ENCODE results near the gene RBM7.
A peak's percentile ranks its signal among the peaks of the same experiment; 100 is the strongest.

The RBM7 gene

GRCh38 chr11:114400216-114400914 lies at the start of gene RBM7, which contains the start of gene C11orf71:
TSS of gene RBM7 (plus strand) at chr11:114400666. CDS start at chr11:114400672, 6 bp downstream.
TSS of gene C11orf71 (minus strand) at chr11:114400511. CDS start at chr11:114400331, 180 bp downstream.
- H3K9me3 ChIP-seq (ENCODE audit: control insufficient read depth, low read length), result no peaks in the 10 kb centered on the region

GRCh38 chr11:114353443-114353842 lies 47.0 kb upstream of the RBM7 start:
- no peak overlapping the region for H3K9ac ChIP-seq (ENCODE audit: low read length)
- H3K9me3 ChIP-seq (ENCODE audit: control insufficient read depth, low read length), result no peaks in the 10 kb centered on the region
- DNase-seq (ENCODE audit: low read depth), result no peak
- H3K36me3 ChIP-seq (ENCODE audit: control insufficient read depth, insufficient read depth, low read length, severe bottlenecking), result no peaks in the 10 kb centered on the region
- no peaks in the 10 kb centered on the region for H3K27me3 ChIP-seq (replicated peaks; ENCODE audit: control insufficient read depth, insufficient read depth, low read length)
- H3K4me1 ChIP-seq (ENCODE audit: control insufficient read depth, insufficient read depth, low read length), result peaks cover 2% of the 10 kb centered on the region
- no peak overlapping the region for H3K4me3 ChIP-seq (ENCODE audit: low read length)

More at GRCh38 chr11:114400216-114400914, at the start of gene RBM7, which contains the start of gene C11orf71:
- Histone ChIP-seq H3K27me3 (replicated peaks; ENCODE audit: control insufficient read depth, insufficient read depth, low read length) (no peaks in the 10 kb centered on the region), H3K9ac (ENCODE audit: low read length) (peak within 1 kb of the TSS; percentile 98), H3K36me3 (ENCODE audit: control insufficient read depth, insufficient read depth, low read length, severe bottlenecking) (peaks cover 17% of the 10 kb centered on the region), H3K4me1 (ENCODE audit: control insufficient read depth, insufficient read depth, low read length) (peaks cover 38% of the 10 kb centered on the region), H3K4me3 (ENCODE audit: low read length) (peak within 1 kb of the TSS; percentile 98)
- DNase-seq (ENCODE audit: low read depth), result peak; percentile 99

- Histone ChIP-seq H3K36me3 (ENCODE audit: control insufficient read depth, insufficient read depth, low read length, severe bottlenecking) (no peaks in the 10 kb centered on the region), H3K4me3 (ENCODE audit: low read length) (no peak overlapping the region), H3K4me1 (ENCODE audit: control insufficient read depth, insufficient read depth, low read length) (peaks cover 2% of the 10 kb centered on the region), H3K9ac (ENCODE audit: low read length) (no peak overlapping the region), H3K27me3 (replicated peaks; ENCODE audit: control insufficient read depth, insufficient read depth, low read length) (no peaks in the 10 kb centered on the region), H3K9me3 (ENCODE audit: control insufficient read depth, low read length) (no peaks in the 10 kb centered on the region)
- peak; percentile 74 for DNase-seq (ENCODE audit: low read depth)
Observed at GRCh38 chr11:114354076-114354475, 46.4 kb upstream of the RBM7 start.

- Histone ChIP-seq H3K4me3 (ENCODE audit: low read length) (no peak overlapping the region), H3K27me3 (replicated peaks; ENCODE audit: control insufficient read depth, insufficient read depth, low read length) (no peaks in the 10 kb centered on the region), H3K9ac (ENCODE audit: low read length) (no peak overlapping the region), H3K36me3 (ENCODE audit: control insufficient read depth, insufficient read depth, low read length, severe bottlenecking) (no peaks in the 10 kb centered on the region), H3K9me3 (ENCODE audit: control insufficient read depth, low read length) (no peaks in the 10 kb centered on the region), H3K4me1 (ENCODE audit: control insufficient read depth, insufficient read depth, low read length) (peaks cover 2% of the 10 kb centered on the region)
- no peak for DNase-seq (ENCODE audit: low read depth)
Observed at GRCh38 chr11:114358716-114359115, 41.8 kb upstream of the RBM7 start.

DNA sequence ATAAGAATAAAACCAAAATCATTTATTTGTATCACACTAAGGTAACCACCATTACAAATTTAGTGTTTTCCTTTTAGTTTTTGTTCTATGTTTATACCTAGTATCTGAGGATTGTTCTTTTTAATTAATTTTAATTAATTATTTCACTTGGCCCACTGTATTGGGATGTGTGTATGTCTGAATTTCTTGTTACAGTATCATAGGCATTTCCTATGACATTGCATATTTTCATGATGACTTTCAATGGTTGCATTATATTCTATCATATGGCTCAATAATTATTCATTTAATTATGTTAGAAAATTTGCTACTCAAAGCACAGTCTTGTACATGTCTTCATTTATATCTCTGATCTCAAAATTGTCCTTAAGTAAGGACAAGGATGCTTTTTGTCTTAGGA lies 41.1 kb upstream of the RBM7 start:
- Histone ChIP-seq H3K9ac (ENCODE audit: low read length) (no peak overlapping the region), H3K4me1 (ENCODE audit: control insufficient read depth, insufficient read depth, low read length) (no peaks in the 10 kb centered on the region), H3K36me3 (ENCODE audit: control insufficient read depth, insufficient read depth, low read length, severe bottlenecking) (no peaks in the 10 kb centered on the region), H3K4me3 (ENCODE audit: low read length) (no peak overlapping the region), H3K27me3 (replicated peaks; ENCODE audit: control insufficient read depth, insufficient read depth, low read length) (no peaks in the 10 kb centered on the region), H3K9me3 (ENCODE audit: control insufficient read depth, low read length) (no peaks in the 10 kb centered on the region)
- DNase-seq (ENCODE audit: low read depth), result peak; percentile 19

DNA sequence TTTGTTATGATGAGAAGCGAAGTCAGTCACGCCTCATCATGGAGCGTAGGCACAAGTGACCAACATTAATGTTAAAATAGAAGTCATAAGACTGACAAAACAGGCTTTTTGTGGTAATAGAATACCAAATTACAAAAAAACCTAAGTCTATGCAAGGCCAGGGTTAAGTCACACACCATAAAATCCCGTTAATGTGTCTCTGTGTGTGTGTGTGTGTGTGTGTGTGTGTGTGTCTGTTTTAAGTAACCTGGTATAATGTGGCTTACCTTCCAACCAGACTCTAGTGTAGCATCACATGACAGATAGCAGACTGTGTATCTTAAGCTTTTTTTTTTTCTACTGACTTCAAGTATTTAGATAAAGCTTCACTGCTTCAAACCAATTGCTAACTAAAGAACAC lies 38.1 kb upstream of the RBM7 start:
- Histone ChIP-seq H3K9me3 (ENCODE audit: control insufficient read depth, low read length) (no peaks in the 10 kb centered on the region), H3K9ac (ENCODE audit: low read length) (no peak overlapping the region), H3K4me3 (ENCODE audit: low read length) (no peak overlapping the region), H3K4me1 (ENCODE audit: control insufficient read depth, insufficient read depth, low read length) (peaks cover 9% of the 10 kb centered on the region), H3K36me3 (ENCODE audit: control insufficient read depth, insufficient read depth, low read length, severe bottlenecking) (no peaks in the 10 kb centered on the region), H3K27me3 (replicated peaks; ENCODE audit: control insufficient read depth, insufficient read depth, low read length) (no peaks in the 10 kb centered on the region)
- DNase-seq (ENCODE audit: low read depth), result no peak

- Histone ChIP-seq H3K27me3 (replicated peaks; ENCODE audit: control insufficient read depth, insufficient read depth, low read length) (no peaks in the 10 kb centered on the region), H3K9me3 (ENCODE audit: control insufficient read depth, low read length) (no peaks in the 10 kb centered on the region), H3K9ac (ENCODE audit: low read length) (no peak overlapping the region), H3K4me3 (ENCODE audit: low read length) (no peak overlapping the region), H3K4me1 (ENCODE audit: control insufficient read depth, insufficient read depth, low read length) (peaks cover 12% of the 10 kb centered on the region), H3K36me3 (ENCODE audit: control insufficient read depth, insufficient read depth, low read length, severe bottlenecking) (no peaks in the 10 kb centered on the region)
- DNase-seq (ENCODE audit: low read depth), result no peak
Observed at GRCh38 chr11:114362958-114363357, 37.5 kb upstream of the RBM7 start.

DNA sequence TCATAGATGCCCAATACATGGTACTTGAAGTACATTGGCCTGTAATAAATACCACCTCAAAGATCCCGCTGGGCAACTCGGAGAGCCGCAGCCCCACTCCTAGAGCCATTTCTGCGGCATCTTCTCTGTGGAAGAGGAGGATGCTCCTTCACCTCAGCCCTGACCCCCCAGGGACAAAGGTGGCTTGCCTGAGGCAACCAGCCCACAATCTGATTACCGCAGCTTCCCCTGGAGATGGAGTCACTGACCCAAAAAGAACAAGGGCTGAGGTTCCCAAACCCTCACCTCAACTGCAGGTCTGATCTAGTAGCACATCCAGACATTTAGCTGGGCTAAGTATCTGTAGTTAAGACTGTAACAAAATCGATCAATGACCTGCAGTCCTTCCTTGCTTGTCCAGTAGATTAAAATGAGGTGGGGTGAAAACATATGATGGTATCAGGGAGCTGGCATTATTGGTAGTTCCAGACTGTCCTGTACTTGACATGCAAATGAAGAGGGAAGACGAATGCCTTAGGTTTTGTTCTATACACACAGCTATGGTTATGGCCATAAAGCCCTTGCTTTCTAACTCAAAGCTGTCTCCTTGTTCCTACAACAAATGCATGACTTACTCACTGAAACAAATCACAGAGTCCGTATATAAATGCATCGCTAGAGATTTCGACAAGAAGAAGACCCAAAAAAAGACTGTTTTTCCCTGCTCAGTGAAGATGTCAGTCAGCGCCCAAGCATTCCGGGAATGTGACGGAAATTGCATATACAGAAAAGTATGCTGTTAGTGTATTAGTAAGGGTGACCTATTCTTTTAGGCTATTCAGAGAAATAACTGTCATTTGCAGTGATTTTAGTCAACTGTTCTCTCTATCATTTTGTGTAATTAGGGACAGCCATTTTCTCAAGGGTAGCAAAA lies 33.9 kb upstream of the RBM7 start:
- no peaks in the 10 kb centered on the region for H3K27me3 ChIP-seq (replicated peaks; ENCODE audit: control insufficient read depth, insufficient read depth, low read length)
- peak overlapping the region; percentile 29 for H3K4me3 ChIP-seq (ENCODE audit: low read length)
- no peaks in the 10 kb centered on the region for H3K36me3 ChIP-seq (ENCODE audit: control insufficient read depth, insufficient read depth, low read length, severe bottlenecking)
- no peaks in the 10 kb centered on the region for H3K9me3 ChIP-seq (ENCODE audit: control insufficient read depth, low read length)
- peak; percentile 81 for DNase-seq (ENCODE audit: low read depth)
- no peak overlapping the region for H3K9ac ChIP-seq (ENCODE audit: low read length)
- peaks cover 12% of the 10 kb centered on the region for H3K4me1 ChIP-seq (ENCODE audit: control insufficient read depth, insufficient read depth, low read length)

- Histone ChIP-seq H3K9me3 (ENCODE audit: control insufficient read depth, low read length) (no peaks in the 10 kb centered on the region), H3K4me3 (ENCODE audit: low read length) (peak overlapping the region; percentile 29), H3K36me3 (ENCODE audit: control insufficient read depth, insufficient read depth, low read length, severe bottlenecking) (no peaks in the 10 kb centered on the region), H3K4me1 (ENCODE audit: control insufficient read depth, insufficient read depth, low read length) (peaks cover 12% of the 10 kb centered on the region), H3K27me3 (replicated peaks; ENCODE audit: control insufficient read depth, insufficient read depth, low read length) (no peaks in the 10 kb centered on the region), H3K9ac (ENCODE audit: low read length) (peak overlapping the region; percentile 27)
- DNase-seq (ENCODE audit: low read depth), result no peak
Observed at GRCh38 chr11:114367244-114367957, 33.1 kb upstream of the RBM7 start.

GRCh38 chr11:114368918-114369680 lies 31.4 kb upstream of the RBM7 start:
- no peaks in the 10 kb centered on the region for H3K27me3 ChIP-seq (replicated peaks; ENCODE audit: control insufficient read depth, insufficient read depth, low read length)
- no peak overlapping the region for H3K4me3 ChIP-seq (ENCODE audit: low read length)
- no peaks in the 10 kb centered on the region for H3K36me3 ChIP-seq (ENCODE audit: control insufficient read depth, insufficient read depth, low read length, severe bottlenecking)
- peaks cover 12% of the 10 kb centered on the region for H3K4me1 ChIP-seq (ENCODE audit: control insufficient read depth, insufficient read depth, low read length)
- no peak for DNase-seq (ENCODE audit: low read depth)
- H3K9me3 ChIP-seq (ENCODE audit: control insufficient read depth, low read length), result no peaks in the 10 kb centered on the region
- no peak overlapping the region for H3K9ac ChIP-seq (ENCODE audit: low read length)
